ENCODE results near the gene XRCC5. TPM values are rescaled to one million over a fixed set of nuclear protein-coding genes. Genes with fewer than 3 reads are reported as not detected.

The XRCC5 gene
- total RNA-seq, 1 experiment from 2014 or later, result 618 TPM

GRCh38 chr2:216243026-216243425 lies 133.9 kb downstream of the XRCC5 start:
- Mint-ChIP-seq H3K9me3 (peaks cover 0 to under 1% of the 10 kb centered on the region in 2 experiments; a peak in 1 of 5 replicates), H3K36me3 (ENCODE audit: insufficient read depth in 1 of 3, low read depth in 3 of 3) (no peaks in the 10 kb centered on the region), H3K27ac (no peak overlapping the region), H3K27me3 (ENCODE audit: low read depth) (0 out of 2 replicates have a peak, but pooled peaks cover 2% of the 10 kb centered on the region), H3K4me3 (no peak overlapping the region), H3K4me1 (peaks cover 15 to 20% of the 10 kb centered on the region in 2 experiments)
- Histone ChIP-seq H2AFZ (ENCODE audit: low read length) (no peak overlapping the region), H3K56ac (ENCODE audit: insufficient read length, low read depth, low read length) (no peak overlapping the region), H3K23ac (ENCODE audit: insufficient read length, low read depth, low read length) (no peak overlapping the region), H4K8ac (replicated peaks; ENCODE audit: insufficient read length, low read depth, low read length) (no peak overlapping the region), H4K91ac (ENCODE audit: insufficient read length, low read depth, low read length) (no peak overlapping the region), H3K79me1 (ENCODE audit: insufficient read depth, low read depth, low read length, poor library complexity, severe bottlenecking) (no peaks in the 10 kb centered on the region), H4K20me1 (ENCODE audit: control insufficient read depth, insufficient read depth, insufficient read length) (no peaks in the 10 kb centered on the region), H3K27me3 (ENCODE audit: insufficient read depth, low read length) (no peaks in the 10 kb centered on the region), H3K18ac (ENCODE audit: insufficient read length, low read depth, low read length) (no peak overlapping the region), H3K27ac (ENCODE audit: insufficient read length, low read depth, low read length) (no peak overlapping the region), H3K9ac (ENCODE audit: extremely low read depth, insufficient read length, low read length) (no peak overlapping the region), H2BK5ac (ENCODE audit: insufficient read length, low read length) (no peak overlapping the region), H3K4ac (ENCODE audit: low read depth, low read length) (no peak overlapping the region), H3T11ph (ENCODE audit: low read length) (no peak overlapping the region), H3K79me2 (ENCODE audit: insufficient read depth, low read length) (no peaks in the 10 kb centered on the region), H4K5ac (ENCODE audit: insufficient read length, low read depth, low read length) (no peak overlapping the region), H3K4me2 (ENCODE audit: insufficient read depth, insufficient read length, low read length) (no peak overlapping the region), H3K9me3 (ENCODE audit: control insufficient read depth, low read depth, low read length) (no peaks in the 10 kb centered on the region), H2BK15ac (ENCODE audit: low read depth, low read length) (no peak overlapping the region), H2BK12ac (ENCODE audit: insufficient read length, low read depth, low read length) (no peak overlapping the region), H2BK20ac (ENCODE audit: low read depth, low read length, poor library complexity, severe bottlenecking) (no peak overlapping the region), H3K4me1 (ENCODE audit: insufficient read depth, low read length) (peaks cover 6% of the 10 kb centered on the region; the same call in 1 of the 2 replicates), H2BK120ac (ENCODE audit: low read depth, low read length, poor library complexity, severe bottlenecking) (no peak overlapping the region), H3K14ac (ENCODE audit: insufficient read depth, low read length) (no peak overlapping the region), H3K23me2 (ENCODE audit: insufficient read length, low read depth, low read length, poor library complexity, severe bottlenecking) (no peaks in the 10 kb centered on the region), H2AK5ac (ENCODE audit: insufficient read length, low read length) (no peak overlapping the region)
- DNase-seq, result no peak
- WGBS (ENCODE audit: extremely low coverage, insufficient read length, low lambda C conversion rate), result no CpG with 5 or more reads among the region's 3 CpGs
- TF ChIP-seq, protein P1, sequence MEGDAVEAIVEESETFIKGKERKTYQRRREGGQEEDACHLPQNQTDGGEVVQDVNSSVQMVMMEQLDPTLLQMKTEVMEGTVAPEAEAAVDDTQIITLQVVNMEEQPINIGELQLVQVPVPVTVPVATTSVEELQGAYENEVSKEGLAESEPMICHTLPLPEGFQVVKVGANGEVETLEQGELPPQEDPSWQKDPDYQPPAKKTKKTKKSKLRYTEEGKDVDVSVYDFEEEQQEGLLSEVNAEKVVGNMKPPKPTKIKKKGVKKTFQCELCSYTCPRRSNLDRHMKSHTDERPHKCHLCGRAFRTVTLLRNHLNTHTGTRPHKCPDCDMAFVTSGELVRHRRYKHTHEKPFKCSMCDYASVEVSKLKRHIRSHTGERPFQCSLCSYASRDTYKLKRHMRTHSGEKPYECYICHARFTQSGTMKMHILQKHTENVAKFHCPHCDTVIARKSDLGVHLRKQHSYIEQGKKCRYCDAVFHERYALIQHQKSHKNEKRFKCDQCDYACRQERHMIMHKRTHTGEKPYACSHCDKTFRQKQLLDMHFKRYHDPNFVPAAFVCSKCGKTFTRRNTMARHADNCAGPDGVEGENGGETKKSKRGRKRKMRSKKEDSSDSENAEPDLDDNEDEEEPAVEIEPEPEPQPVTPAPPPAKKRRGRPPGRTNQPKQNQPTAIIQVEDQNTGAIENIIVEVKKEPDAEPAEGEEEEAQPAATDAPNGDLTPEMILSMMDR (conservative IDR thresholded peaks at IDR 0.05), result no peak
